ENCODE data around the gene NUP50. TPM values are rescaled to one million over a fixed set of nuclear protein-coding genes. Genes with fewer than 3 reads are reported as not detected.
A peak's percentile ranks its signal among the peaks of the same experiment; 100 is the strongest.

Gene NUP50
- total RNA-seq, 1 donor from 2014 or later, result 19.8 TPM

GRCh38 chr22:45207981-45208664 lies 44.4 kb downstream of the NUP50 start:
- Histone ChIP-seq H3K27ac (ENCODE audit: low read depth, low read length) (no peak overlapping the region), H3K9me3 (ENCODE audit: control insufficient read depth in 3 of 3, low read length in 3 of 3) (no peaks in the 10 kb centered on the region), H3K36me3 (ENCODE audit: control insufficient read depth in 3 of 3, insufficient read depth in 3 of 3, low read length in 3 of 3) (peaks cover 9 to 16% (median 16%) of the 10 kb centered on the region in 3 donors), H3K27me3 (ENCODE audit: control insufficient read depth in 3 of 3, insufficient read depth in 3 of 3, low read length in 3 of 3) (no peaks in the 10 kb centered on the region), H3K4me3 (ENCODE audit: low read length in 3 of 3) (no peak overlapping the region), H3K4me1 (ENCODE audit: control insufficient read depth in 3 of 3, insufficient read depth in 3 of 3, low read length in 3 of 3) (peaks cover 13 to 35% (median 19%) of the 10 kb centered on the region in 3 donors), H3K9ac (ENCODE audit: low read depth in 1 of 3, low read length in 3 of 3) (peak overlapping the region in 1 of 3 donors; percentile 3)

GRCh38 chr22:45208696-45208992 lies 44.9 kb downstream of the NUP50 start:
- Histone ChIP-seq H3K9ac (ENCODE audit: low read depth in 1 of 3, low read length in 3 of 3) (peak overlapping the region in 1 of 3 donors; percentile 3), H3K27me3 (ENCODE audit: control insufficient read depth in 3 of 3, insufficient read depth in 3 of 3, low read length in 3 of 3) (no peaks in the 10 kb centered on the region), H3K4me3 (ENCODE audit: low read length in 3 of 3) (no peak overlapping the region), H3K4me1 (ENCODE audit: control insufficient read depth in 3 of 3, insufficient read depth in 3 of 3, low read length in 3 of 3) (peaks cover 14 to 38% (median 23%) of the 10 kb centered on the region in 3 donors), H3K27ac (ENCODE audit: low read depth, low read length) (no peak overlapping the region), H3K9me3 (ENCODE audit: control insufficient read depth in 3 of 3, low read length in 3 of 3) (no peaks in the 10 kb centered on the region), H3K36me3 (ENCODE audit: control insufficient read depth in 3 of 3, insufficient read depth in 3 of 3, low read length in 3 of 3) (peaks cover 9 to 15% (median 13%) of the 10 kb centered on the region in 3 donors)

GRCh38 chr22:45208993-45209838 lies 45.5 kb downstream of the NUP50 start:
- Histone ChIP-seq H3K36me3 (ENCODE audit: control insufficient read depth in 3 of 3, insufficient read depth in 3 of 3, low read length in 3 of 3) (peaks cover 8 to 9% (median 9%) of the 10 kb centered on the region in 3 donors), H3K27me3 (ENCODE audit: control insufficient read depth in 3 of 3, insufficient read depth in 3 of 3, low read length in 3 of 3) (no peaks in the 10 kb centered on the region), H3K9ac (ENCODE audit: low read depth in 1 of 3, low read length in 3 of 3) (no peak overlapping the region), H3K4me1 (ENCODE audit: control insufficient read depth in 3 of 3, insufficient read depth in 3 of 3, low read length in 3 of 3) (peaks cover 14 to 38% (median 23%) of the 10 kb centered on the region in 3 donors), H3K4me3 (ENCODE audit: low read length in 3 of 3) (no peak overlapping the region), H3K27ac (ENCODE audit: low read depth, low read length) (no peak overlapping the region), H3K9me3 (ENCODE audit: control insufficient read depth in 3 of 3, low read length in 3 of 3) (no peaks in the 10 kb centered on the region)

GRCh38 chr22:45210174-45210573 lies 46.4 kb downstream of the NUP50 start:
- no peaks in the 10 kb centered on the region for H3K9me3 ChIP-seq (ENCODE audit: control insufficient read depth in 3 of 3, low read length in 3 of 3)
- H3K27ac ChIP-seq (ENCODE audit: low read depth, low read length), result no peak overlapping the region
- H3K9ac ChIP-seq (ENCODE audit: low read depth in 1 of 3, low read length in 3 of 3), result no peak overlapping the region
- H3K27me3 ChIP-seq (ENCODE audit: control insufficient read depth in 3 of 3, insufficient read depth in 3 of 3, low read length in 3 of 3), result no peaks in the 10 kb centered on the region
- peaks cover 14 to 38% (median 23%) of the 10 kb centered on the region in 3 donors for H3K4me1 ChIP-seq (ENCODE audit: control insufficient read depth in 3 of 3, insufficient read depth in 3 of 3, low read length in 3 of 3)
- H3K4me3 ChIP-seq (ENCODE audit: low read length in 3 of 3), result no peak overlapping the region
- peaks cover 3 to 7% (median 5%) of the 10 kb centered on the region in 3 donors for H3K36me3 ChIP-seq (ENCODE audit: control insufficient read depth in 3 of 3, insufficient read depth in 3 of 3, low read length in 3 of 3)

GRCh38 chr22:45210577-45210976 lies 46.9 kb downstream of the NUP50 start:
- no peaks in the 10 kb centered on the region for H3K9me3 ChIP-seq (ENCODE audit: control insufficient read depth in 3 of 3, low read length in 3 of 3)
- peaks cover 14 to 38% (median 23%) of the 10 kb centered on the region in 3 donors for H3K4me1 ChIP-seq (ENCODE audit: control insufficient read depth in 3 of 3, insufficient read depth in 3 of 3, low read length in 3 of 3)
- H3K27ac ChIP-seq (ENCODE audit: low read depth, low read length), result no peak overlapping the region
- peaks cover 0 to 4% (median 3%) of the 10 kb centered on the region in 3 donors for H3K36me3 ChIP-seq (ENCODE audit: control insufficient read depth in 3 of 3, insufficient read depth in 3 of 3, low read length in 3 of 3)
- H3K27me3 ChIP-seq (ENCODE audit: control insufficient read depth in 3 of 3, insufficient read depth in 3 of 3, low read length in 3 of 3), result no peaks in the 10 kb centered on the region
- no peak overlapping the region for H3K9ac ChIP-seq (ENCODE audit: low read depth in 1 of 3, low read length in 3 of 3)
- H3K4me3 ChIP-seq (ENCODE audit: low read length in 3 of 3), result peak overlapping the region in 1 of 3 donors; percentile 5

- H3K27ac ChIP-seq (ENCODE audit: low read depth, low read length), result no peak overlapping the region
- no peak overlapping the region for H3K9ac ChIP-seq (ENCODE audit: low read depth in 1 of 3, low read length in 3 of 3)
- H3K4me3 ChIP-seq (ENCODE audit: low read length in 3 of 3), result peak overlapping the region in 1 of 3 donors; percentile 5
- H3K36me3 ChIP-seq (ENCODE audit: control insufficient read depth in 3 of 3, insufficient read depth in 3 of 3, low read length in 3 of 3), result peaks cover 0 to 4% (median 3%) of the 10 kb centered on the region in 3 donors
- no peaks in the 10 kb centered on the region for H3K9me3 ChIP-seq (ENCODE audit: control insufficient read depth in 3 of 3, low read length in 3 of 3)
- peaks cover 14 to 38% (median 23%) of the 10 kb centered on the region in 3 donors for H3K4me1 ChIP-seq (ENCODE audit: control insufficient read depth in 3 of 3, insufficient read depth in 3 of 3, low read length in 3 of 3)
- no peaks in the 10 kb centered on the region for H3K27me3 ChIP-seq (ENCODE audit: control insufficient read depth in 3 of 3, insufficient read depth in 3 of 3, low read length in 3 of 3)
Measured at GRCh38 chr22:45210991-45211390, 47.3 kb downstream of the NUP50 start.

- Histone ChIP-seq H3K9ac (ENCODE audit: low read depth in 1 of 3, low read length in 3 of 3) (peak overlapping the region in 1 of 3 donors; percentile 78), H3K27me3 (ENCODE audit: control insufficient read depth in 3 of 3, insufficient read depth in 3 of 3, low read length in 3 of 3) (no peaks in the 10 kb centered on the region), H3K36me3 (ENCODE audit: control insufficient read depth in 3 of 3, insufficient read depth in 3 of 3, low read length in 3 of 3) (peaks cover 0 to 4% (median 3%) of the 10 kb centered on the region in 3 donors), H3K27ac (ENCODE audit: low read depth, low read length) (peak overlapping the region; percentile 63), H3K4me3 (ENCODE audit: low read length in 3 of 3) (peak overlapping the region; percentile 4 to 82 (median 65)), H3K9me3 (ENCODE audit: control insufficient read depth in 3 of 3, low read length in 3 of 3) (no peaks in the 10 kb centered on the region), H3K4me1 (ENCODE audit: control insufficient read depth in 3 of 3, insufficient read depth in 3 of 3, low read length in 3 of 3) (peaks cover 16 to 40% (median 25%) of the 10 kb centered on the region in 3 donors)
Measured at GRCh38 chr22:45211435-45211834, 47.7 kb downstream of the NUP50 start.

GRCh38 chr22:45211848-45212247 lies 48.1 kb downstream of the NUP50 start:
- Histone ChIP-seq H3K4me1 (ENCODE audit: control insufficient read depth in 3 of 3, insufficient read depth in 3 of 3, low read length in 3 of 3) (peaks cover 18 to 43% (median 28%) of the 10 kb centered on the region in 3 donors), H3K27ac (ENCODE audit: low read depth, low read length) (peak overlapping the region; percentile 63), H3K9ac (ENCODE audit: low read depth in 1 of 3, low read length in 3 of 3) (peak overlapping the region; percentile 43 to 78 (median 68)), H3K27me3 (ENCODE audit: control insufficient read depth in 3 of 3, insufficient read depth in 3 of 3, low read length in 3 of 3) (no peaks in the 10 kb centered on the region), H3K9me3 (ENCODE audit: control insufficient read depth in 3 of 3, low read length in 3 of 3) (no peaks in the 10 kb centered on the region), H3K36me3 (ENCODE audit: control insufficient read depth in 3 of 3, insufficient read depth in 3 of 3, low read length in 3 of 3) (peaks cover 0 to 4% (median 3%) of the 10 kb centered on the region in 3 donors), H3K4me3 (ENCODE audit: low read length in 3 of 3) (peak overlapping the region; percentile 65 to 82 (median 70))

GRCh38 chr22:45212306-45212709 lies 48.6 kb downstream of the NUP50 start:
- Histone ChIP-seq H3K36me3 (ENCODE audit: control insufficient read depth in 3 of 3, insufficient read depth in 3 of 3, low read length in 3 of 3) (peaks cover 0 to 4% (median 3%) of the 10 kb centered on the region in 3 donors), H3K4me1 (ENCODE audit: control insufficient read depth in 3 of 3, insufficient read depth in 3 of 3, low read length in 3 of 3) (peaks cover 18 to 43% (median 28%) of the 10 kb centered on the region in 3 donors), H3K9me3 (ENCODE audit: control insufficient read depth in 3 of 3, low read length in 3 of 3) (no peaks in the 10 kb centered on the region), H3K27ac (ENCODE audit: low read depth, low read length) (peak overlapping the region; percentile 63), H3K4me3 (ENCODE audit: low read length in 3 of 3) (peak overlapping the region; percentile 65 to 82 (median 70)), H3K9ac (ENCODE audit: low read depth in 1 of 3, low read length in 3 of 3) (peak overlapping the region; percentile 43 to 78 (median 68)), H3K27me3 (ENCODE audit: control insufficient read depth in 3 of 3, insufficient read depth in 3 of 3, low read length in 3 of 3) (no peaks in the 10 kb centered on the region)

All from skeletal muscle tissue (tissue), 4 donors.